Measurements from ENCODE around the gene BCAR3. TPM values are rescaled to one million over a fixed set of nuclear protein-coding genes. Genes with fewer than 3 reads are reported as not detected.

The BCAR3 gene
- total RNA-seq, 2 experiments from 2014 or later, result 0.71 to 0.91 TPM

DNA sequence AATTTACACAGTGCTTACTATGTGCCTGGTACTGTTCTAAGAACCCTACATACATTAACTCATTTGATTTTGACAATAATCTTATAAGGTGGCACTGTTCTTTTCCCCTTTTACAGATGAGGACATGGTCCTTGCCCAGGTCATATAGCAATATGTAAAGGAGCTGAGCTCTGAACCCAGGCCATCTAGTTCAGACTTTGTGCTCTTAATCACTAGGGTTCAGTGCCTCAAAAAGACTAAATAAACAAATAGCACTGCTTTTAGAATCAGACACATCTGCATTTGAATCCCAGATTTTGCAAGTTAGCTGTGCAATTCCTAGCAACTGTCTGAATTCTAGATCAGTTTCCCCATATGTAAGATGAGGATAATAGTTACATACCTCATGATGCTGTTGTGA is 8.7 kb upstream of the BCAR3 start:
- DNase-seq (no peak), ATAC-seq (ENCODE audit: low read depth) (no peak)
- POLR2A ChIA-PET, result no interaction called here
- Mint-ChIP-seq H3K27ac (no peak overlapping the region), H3K4me1 (peaks cover 10% of the 10 kb centered on the region), H3K9me3 (no peaks in the 10 kb centered on the region), H3K27me3 (peaks cover 20% of the 10 kb centered on the region), H3K4me3 (no peak overlapping the region), H3K36me3 (no peaks in the 10 kb centered on the region)

DNA sequence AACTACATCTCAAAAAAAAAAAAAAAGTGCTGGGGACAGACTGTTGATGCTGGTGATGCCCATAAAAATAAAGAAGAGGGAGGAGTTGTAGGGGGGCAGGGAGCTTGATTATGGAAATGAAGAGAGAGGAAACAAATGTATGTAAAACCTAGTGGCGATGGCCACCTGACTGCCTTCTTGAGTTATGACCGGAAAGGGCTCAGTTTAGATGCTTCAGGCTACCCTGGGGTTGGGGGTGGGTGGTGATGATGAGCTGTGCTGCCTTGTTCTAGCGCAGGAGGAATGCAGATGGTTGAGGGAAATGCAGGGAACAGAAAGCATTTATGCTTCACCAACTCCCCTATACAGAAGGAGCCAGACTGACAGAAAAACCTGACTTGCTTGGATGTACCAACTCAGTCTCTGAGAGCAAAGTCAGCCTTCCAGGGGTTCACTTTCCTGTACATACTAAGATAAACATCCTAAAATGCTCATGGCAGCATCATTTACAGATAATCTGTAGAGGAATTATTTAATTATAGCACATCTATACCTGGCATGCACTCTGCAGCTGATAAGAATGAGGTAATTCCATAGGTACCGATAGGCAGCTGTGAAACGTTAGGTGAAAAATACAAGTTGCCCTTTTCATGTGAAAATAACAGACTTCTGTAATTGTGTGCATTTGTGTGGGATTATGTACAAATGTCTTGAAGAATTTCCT is 8.0 kb upstream of the BCAR3 start:
- peaks cover 10% of the 10 kb centered on the region for H3K4me1 Mint-ChIP-seq

DNA sequence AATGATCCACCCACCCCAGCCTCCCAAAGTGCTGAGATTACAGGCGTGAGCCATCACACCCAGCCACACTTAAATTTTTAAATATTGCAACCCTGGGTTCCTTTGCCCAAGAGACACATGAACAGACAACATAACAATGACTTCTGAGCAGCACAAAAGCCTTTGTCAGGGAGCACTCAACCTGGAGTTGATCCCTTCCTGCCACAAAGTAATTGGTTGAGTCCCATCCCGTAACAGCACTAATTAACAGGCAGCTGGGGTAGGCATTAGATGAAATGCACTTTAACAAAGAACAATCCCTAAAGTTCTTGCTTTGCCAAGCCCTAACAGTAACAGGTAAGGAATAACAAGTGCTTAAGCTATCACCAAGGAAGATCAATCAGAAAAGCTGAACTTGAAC is 5.9 kb upstream of the BCAR3 start:
- H3K4me1 Mint-ChIP-seq, result no peaks in the 10 kb centered on the region
- no peak for ATAC-seq (ENCODE audit: low read depth)

More for the DNA sequence above, 8.0 kb upstream of the BCAR3 start:
- DNase-seq, result no peak
- no peak for ATAC-seq (ENCODE audit: low read depth)
- Mint-ChIP-seq H3K36me3 (no peaks in the 10 kb centered on the region), H3K27me3 (peaks cover 25% of the 10 kb centered on the region), H3K4me3 (no peak overlapping the region), H3K27ac (no peak overlapping the region), H3K9me3 (no peaks in the 10 kb centered on the region)
- POLR2A ChIA-PET, result no interaction called here

DNA sequence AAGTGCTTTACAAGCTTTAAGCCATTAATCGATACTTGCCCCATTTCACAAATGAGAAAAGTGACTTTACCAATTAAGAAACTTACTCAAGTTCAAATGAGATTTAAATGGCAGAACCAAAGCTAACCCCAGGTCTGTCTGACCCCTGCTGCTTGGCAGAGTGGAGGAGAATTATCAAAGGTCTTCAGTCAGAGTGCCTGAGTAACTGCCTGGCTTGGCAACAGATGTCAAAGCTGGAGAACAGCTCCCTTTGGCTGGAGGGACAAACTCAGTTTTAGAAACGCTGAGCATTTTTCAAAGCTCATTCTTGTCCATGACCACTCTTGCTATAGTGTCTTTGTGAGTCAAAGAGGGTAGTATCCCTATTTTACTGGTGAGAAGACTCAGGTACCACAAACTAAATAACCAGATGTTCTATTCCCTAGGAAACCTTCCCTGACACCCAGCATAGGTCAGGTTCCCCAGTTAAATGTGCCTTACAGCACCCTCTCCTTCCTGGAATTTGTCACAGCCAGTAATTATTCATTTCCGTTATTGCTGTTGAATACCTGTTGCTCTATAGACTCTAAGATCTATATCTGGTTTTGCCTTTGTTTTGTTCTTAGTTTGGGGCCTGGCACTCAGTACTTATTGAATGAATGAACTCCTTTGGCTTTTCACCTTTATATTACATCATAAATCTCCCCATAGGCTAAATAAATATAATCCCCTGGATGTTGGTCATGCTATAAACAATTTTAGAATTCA is 5.0 kb upstream of the BCAR3 start:
- H3K9me3 Mint-ChIP-seq, result no peaks in the 10 kb centered on the region
- H3K36me3 Mint-ChIP-seq, result peaks cover 2% of the 10 kb centered on the region
- ATAC-seq (ENCODE audit: low read depth) (no peak), DNase-seq (no peak)
- no peak overlapping the region for H3K27ac Mint-ChIP-seq
- no peak overlapping the region for H3K4me3 Mint-ChIP-seq
- H3K27me3 Mint-ChIP-seq, result peaks cover 53% of the 10 kb centered on the region
- H3K4me1 Mint-ChIP-seq, result peaks cover 4% of the 10 kb centered on the region
- POLR2A ChIA-PET, result no interaction called here

More for the DNA sequence above, 5.9 kb upstream of the BCAR3 start:
- no peaks in the 10 kb centered on the region for H3K36me3 Mint-ChIP-seq
- H3K9me3 Mint-ChIP-seq, result no peaks in the 10 kb centered on the region
- no peak overlapping the region for H3K4me3 Mint-ChIP-seq
- H3K27me3 Mint-ChIP-seq, result peaks cover 44% of the 10 kb centered on the region
- POLR2A ChIA-PET, result no interaction called here
- no peak overlapping the region for H3K27ac Mint-ChIP-seq
- no peak for DNase-seq

DNA sequence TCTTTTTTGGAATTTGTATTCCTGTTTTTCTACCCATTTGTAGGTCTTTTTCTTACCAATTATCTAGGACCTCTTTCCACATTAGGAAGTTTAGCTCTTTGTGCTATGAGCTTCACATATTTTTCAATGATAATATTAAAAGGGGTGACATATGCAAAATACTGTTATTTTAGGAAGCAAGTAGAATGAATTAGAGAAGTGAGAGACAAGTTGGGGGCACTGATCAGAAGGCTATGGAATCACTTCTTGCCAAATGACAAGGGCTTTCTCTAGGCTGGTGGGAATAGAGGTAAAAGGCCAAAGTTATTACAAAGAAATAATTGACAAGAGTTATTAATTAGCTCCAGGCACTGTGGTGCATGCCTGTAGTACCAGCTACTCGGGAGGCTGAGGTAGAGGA is 4.3 kb upstream of the BCAR3 start:
- peaks cover 54% of the 10 kb centered on the region for H3K27me3 Mint-ChIP-seq
- ATAC-seq (ENCODE audit: low read depth) (no peak), DNase-seq (no peak)
- no peak overlapping the region for H3K27ac Mint-ChIP-seq
- POLR2A ChIA-PET, result no interaction called here
- H3K4me1 Mint-ChIP-seq, result peaks cover 4% of the 10 kb centered on the region
- peaks cover 2% of the 10 kb centered on the region for H3K36me3 Mint-ChIP-seq
- no peaks in the 10 kb centered on the region for H3K9me3 Mint-ChIP-seq
- H3K4me3 Mint-ChIP-seq, result no peak overlapping the region

DNA sequence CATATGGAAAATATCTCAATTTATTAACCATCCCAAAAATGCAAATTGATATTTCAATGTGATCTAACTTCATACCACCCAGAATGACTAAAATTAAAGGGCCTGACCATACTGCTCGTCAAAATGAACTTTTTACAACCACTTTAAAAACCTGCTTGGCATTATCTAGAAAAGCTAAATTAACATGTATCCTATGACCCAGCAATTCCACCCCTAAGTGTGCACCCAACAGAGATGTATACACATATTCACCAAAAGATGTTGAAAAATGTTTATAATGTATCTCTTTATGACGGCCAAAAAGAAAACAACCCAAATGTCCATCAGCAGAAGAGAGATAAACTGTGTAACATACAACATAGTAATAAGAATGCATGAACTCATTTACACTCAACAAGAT is 1.6 kb upstream of the BCAR3 start:
- POLR2A ChIA-PET, result no interaction called here
- peaks cover 3% of the 10 kb centered on the region for H3K36me3 Mint-ChIP-seq
- H3K9me3 Mint-ChIP-seq, result no peaks in the 10 kb centered on the region
- peaks cover 9% of the 10 kb centered on the region for H3K4me1 Mint-ChIP-seq
- H3K27me3 Mint-ChIP-seq, result peaks cover 76% of the 10 kb centered on the region
- no peak overlapping the region for H3K4me3 Mint-ChIP-seq
- no peak overlapping the region for H3K27ac Mint-ChIP-seq
- ATAC-seq (ENCODE audit: low read depth), result no peak
- no peak for DNase-seq

DNA sequence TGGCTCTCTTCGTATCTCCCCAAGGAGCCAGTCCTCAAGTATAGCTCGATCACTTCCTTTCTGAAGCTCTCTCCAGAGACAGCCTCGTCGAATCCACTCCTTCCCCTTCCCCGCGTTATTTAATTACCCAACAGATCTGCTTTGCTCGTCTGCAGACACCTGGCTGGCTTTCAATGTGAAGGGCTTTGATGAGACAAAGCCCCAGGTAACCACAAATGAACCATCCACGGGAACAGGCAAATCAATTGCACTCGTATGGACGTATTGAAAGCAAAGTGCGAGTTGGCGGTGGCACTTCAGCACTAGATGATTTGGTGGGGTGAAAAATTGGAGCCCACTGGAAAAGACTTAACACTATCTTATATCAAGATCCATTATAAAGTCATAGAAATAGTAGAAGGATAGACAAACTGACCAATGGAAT is 364 bp upstream of the BCAR3 start:
- peak overlapping the region; percentile 75 for H3K4me3 Mint-ChIP-seq
- H3K27ac Mint-ChIP-seq, result no peak overlapping the region
- peaks cover 9% of the 10 kb centered on the region for H3K4me1 Mint-ChIP-seq
- no peaks in the 10 kb centered on the region for H3K9me3 Mint-ChIP-seq
- H3K27me3 Mint-ChIP-seq, result peaks cover 75% of the 10 kb centered on the region
- POLR2A ChIA-PET, result no interaction called here
- H3K36me3 Mint-ChIP-seq, result peaks cover 3% of the 10 kb centered on the region
- DNase-seq, result no peak
- no peak for ATAC-seq (ENCODE audit: low read depth)

DNA sequence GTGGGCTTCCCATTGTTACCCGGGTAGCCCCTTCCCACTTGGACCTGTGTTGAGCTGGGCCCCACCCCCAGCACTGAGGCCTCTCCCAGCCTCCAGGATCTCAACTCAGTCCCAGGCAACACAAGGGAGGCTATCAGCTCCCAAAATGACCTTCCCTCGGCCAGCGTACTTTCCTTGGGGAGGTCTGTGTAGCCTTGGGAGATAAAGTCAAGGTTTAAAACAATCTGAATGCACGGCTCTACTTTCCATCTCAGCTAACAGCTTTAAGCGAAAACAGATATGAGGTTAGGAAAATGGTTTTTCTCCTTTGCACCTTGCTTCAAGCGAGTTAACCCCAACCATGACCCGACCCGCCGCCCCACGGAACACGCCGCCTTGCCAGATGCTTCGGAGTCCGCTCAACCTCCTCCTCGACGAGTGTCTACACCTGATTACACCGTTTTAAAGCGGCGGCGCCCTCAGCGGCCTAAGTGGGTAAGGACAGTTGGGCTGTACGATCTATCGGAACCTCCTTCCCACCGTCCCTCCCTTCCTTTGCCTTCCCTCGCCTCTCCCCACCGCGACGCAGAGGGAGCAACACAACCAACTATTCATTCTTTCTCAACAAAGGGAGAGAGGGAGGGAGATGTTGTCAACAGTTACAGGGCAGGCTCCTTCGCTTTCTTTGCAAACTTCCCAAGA is 1.1 kb downstream of the BCAR3 start:
- peak; percentile 49 for DNase-seq
- H3K27me3 Mint-ChIP-seq, result peaks cover 68% of the 10 kb centered on the region
- H3K27ac Mint-ChIP-seq, result no peak overlapping the region
- peak overlapping the region; percentile 80 for H3K4me3 Mint-ChIP-seq
- peak; percentile 69 for ATAC-seq (ENCODE audit: low read depth)
- peaks cover 9% of the 10 kb centered on the region for H3K4me1 Mint-ChIP-seq
- no peaks in the 10 kb centered on the region for H3K9me3 Mint-ChIP-seq
- POLR2A ChIA-PET, result no interaction called here
- H3K36me3 Mint-ChIP-seq, result peaks cover 3% of the 10 kb centered on the region

DNA sequence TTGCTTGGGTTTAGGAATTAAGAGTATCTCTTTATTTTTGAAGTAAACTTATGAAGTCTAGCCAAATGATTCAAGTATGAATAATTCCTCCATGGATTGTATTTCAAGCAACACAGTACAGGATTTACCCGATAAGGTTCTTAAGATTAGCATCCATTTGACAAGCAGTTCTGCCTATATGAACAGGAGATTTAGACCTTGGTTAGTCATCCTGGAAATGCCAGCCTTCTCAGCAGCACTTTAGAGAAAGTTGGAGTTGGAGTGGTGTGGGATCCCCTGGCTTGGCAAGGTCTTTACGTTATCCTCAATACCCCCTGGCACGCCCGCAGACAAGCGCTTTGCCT is 1.6 kb downstream of the BCAR3 start:
- H3K4me1 Mint-ChIP-seq, result peaks cover 9% of the 10 kb centered on the region
- no peak overlapping the region for H3K27ac Mint-ChIP-seq
- H3K36me3 Mint-ChIP-seq, result peaks cover 3% of the 10 kb centered on the region
- POLR2A ChIA-PET, result no interaction called here
- DNase-seq, result no peak
- H3K27me3 Mint-ChIP-seq, result peaks cover 69% of the 10 kb centered on the region
- H3K4me3 Mint-ChIP-seq, result no peak overlapping the region
- no peaks in the 10 kb centered on the region for H3K9me3 Mint-ChIP-seq
- ATAC-seq (ENCODE audit: low read depth), result no peak

DNA sequence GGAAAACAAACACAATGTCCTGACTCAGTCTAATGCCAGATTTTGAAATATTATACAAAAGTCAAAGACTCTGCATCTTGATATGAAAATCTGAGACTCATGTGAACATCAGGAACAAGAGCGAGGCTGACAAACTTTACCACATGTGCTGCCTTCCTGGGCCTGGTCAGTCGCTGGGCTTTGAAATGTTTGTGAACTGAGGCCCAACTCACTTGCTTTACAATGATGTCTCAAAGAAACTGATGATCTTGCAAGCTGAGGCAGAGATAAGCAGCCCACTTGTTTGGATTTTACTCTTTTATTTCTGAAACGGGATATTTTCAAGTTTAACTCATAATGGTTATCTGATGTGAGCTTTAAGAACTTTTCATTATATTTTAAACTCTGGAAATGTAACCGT is 2.1 kb downstream of the BCAR3 start:
- Mint-ChIP-seq H3K9me3 (no peaks in the 10 kb centered on the region), H3K4me1 (peaks cover 9% of the 10 kb centered on the region), H3K4me3 (no peak overlapping the region), H3K27me3 (peaks cover 64% of the 10 kb centered on the region), H3K36me3 (peaks cover 3% of the 10 kb centered on the region), H3K27ac (no peak overlapping the region)
- DNase-seq, result no peak
- no peak for ATAC-seq (ENCODE audit: low read depth)
- POLR2A ChIA-PET, result no interaction called here

DNA sequence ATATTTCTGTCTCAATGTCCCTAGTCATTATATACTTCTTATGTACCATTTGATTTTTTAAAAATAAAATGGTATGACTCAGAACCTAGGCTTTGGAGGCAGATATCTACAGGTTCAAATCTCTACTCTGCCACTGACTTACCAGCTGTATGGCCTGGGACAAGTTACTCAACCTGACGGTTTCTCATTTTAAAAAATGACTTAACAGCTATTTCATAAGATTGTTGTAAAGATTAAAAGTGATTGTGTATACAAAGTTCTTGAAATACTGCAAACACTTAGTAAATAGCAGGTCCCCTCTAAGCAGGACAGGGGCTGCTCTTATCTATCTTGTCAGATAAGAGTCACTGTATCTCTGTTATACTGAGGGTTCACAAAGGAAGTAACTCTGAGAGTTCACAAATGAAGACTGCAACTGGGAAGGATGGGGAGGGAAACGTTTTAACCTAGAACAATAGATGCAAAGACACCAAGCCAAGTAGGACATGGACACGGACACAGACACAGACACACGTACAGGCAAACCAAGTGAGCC is 2.6 kb downstream of the BCAR3 start:
- DNase-seq (no peak), ATAC-seq (ENCODE audit: low read depth) (no peak)
- peaks cover 9% of the 10 kb centered on the region for H3K4me1 Mint-ChIP-seq
- peaks cover 59% of the 10 kb centered on the region for H3K27me3 Mint-ChIP-seq
- H3K27ac Mint-ChIP-seq, result no peak overlapping the region
- H3K9me3 Mint-ChIP-seq, result no peaks in the 10 kb centered on the region
- H3K36me3 Mint-ChIP-seq, result peaks cover 3% of the 10 kb centered on the region
- no peak overlapping the region for H3K4me3 Mint-ChIP-seq
- POLR2A ChIA-PET, result no interaction called here

DNA sequence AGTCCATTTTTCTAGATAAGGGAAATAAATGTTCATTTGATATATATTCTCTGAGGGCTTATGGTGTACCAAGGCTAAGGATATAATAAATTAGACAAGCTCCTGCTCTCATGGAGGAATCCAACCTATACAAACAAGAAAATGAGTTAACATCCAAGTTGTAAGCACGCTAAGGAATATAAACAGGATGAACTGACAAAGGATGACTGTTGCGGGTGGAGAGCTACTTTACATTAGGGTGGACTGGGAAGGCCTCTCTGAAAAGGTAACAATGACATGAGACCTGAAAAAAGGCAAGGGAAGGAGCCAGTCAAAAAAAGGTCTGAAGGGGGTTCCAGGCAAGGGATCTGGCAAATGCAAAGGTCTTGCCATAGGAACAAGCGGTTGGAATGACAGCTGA is 3.1 kb downstream of the BCAR3 start:
- no peaks in the 10 kb centered on the region for H3K9me3 Mint-ChIP-seq
- no peak overlapping the region for H3K27ac Mint-ChIP-seq
- peaks cover 9% of the 10 kb centered on the region for H3K4me1 Mint-ChIP-seq
- ATAC-seq (ENCODE audit: low read depth), result no peak
- H3K36me3 Mint-ChIP-seq, result peaks cover 3% of the 10 kb centered on the region
- H3K4me3 Mint-ChIP-seq, result no peak overlapping the region
- no peak for DNase-seq
- peaks cover 55% of the 10 kb centered on the region for H3K27me3 Mint-ChIP-seq
- POLR2A ChIA-PET, result no interaction called here

DNA sequence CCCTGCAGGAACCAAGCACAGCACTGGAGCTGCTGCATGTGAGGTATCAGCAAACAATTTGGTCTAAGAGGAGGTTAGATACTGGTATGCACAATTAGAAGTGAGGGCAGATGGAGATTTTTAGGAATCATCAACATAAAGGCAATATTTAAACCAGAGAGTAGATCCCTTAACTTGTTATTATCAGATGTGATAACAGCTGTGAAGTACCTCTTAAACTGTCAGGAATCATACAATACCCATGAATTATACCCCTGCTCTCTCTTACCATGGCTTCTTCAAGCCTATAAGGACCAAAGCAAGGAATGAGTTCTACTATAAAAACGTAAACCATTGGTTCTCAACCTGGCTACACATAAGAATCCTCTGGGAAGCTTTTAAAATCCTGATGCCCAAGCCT is 3.9 kb downstream of the BCAR3 start:
- POLR2A ChIA-PET, result no interaction called here
- H3K27me3 Mint-ChIP-seq, result peaks cover 47% of the 10 kb centered on the region

DNA sequence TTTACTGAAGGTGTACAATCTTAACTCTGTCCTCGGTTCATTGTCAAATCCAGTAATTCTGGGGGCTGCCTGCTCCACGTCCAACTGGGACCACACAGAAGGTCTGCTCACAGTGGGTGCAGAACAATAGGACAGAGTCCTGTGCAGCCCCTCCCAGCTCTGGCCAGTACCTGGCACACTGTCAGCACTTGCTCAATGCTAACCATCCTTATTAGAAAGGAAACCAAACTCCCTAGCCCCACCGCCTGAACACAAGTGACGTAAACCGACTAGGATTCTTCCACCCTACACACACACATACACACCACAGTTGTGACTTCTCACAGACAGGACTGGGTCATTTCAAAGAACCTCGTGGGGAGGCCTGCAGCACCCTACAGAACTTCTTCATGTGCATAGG is 5.2 kb downstream of the BCAR3 start:
- no peak overlapping the region for H3K27ac Mint-ChIP-seq
- no peaks in the 10 kb centered on the region for H3K9me3 Mint-ChIP-seq
- no peak for ATAC-seq (ENCODE audit: low read depth)
- no peak overlapping the region for H3K4me3 Mint-ChIP-seq
- H3K36me3 Mint-ChIP-seq, result peaks cover 2% of the 10 kb centered on the region
- no peak for DNase-seq
- peaks cover 5% of the 10 kb centered on the region for H3K4me1 Mint-ChIP-seq
- POLR2A ChIA-PET, result no interaction called here
- H3K27me3 Mint-ChIP-seq, result peaks cover 37% of the 10 kb centered on the region

More for the DNA sequence above, 3.9 kb downstream of the BCAR3 start:
- Mint-ChIP-seq H3K36me3 (peaks cover 3% of the 10 kb centered on the region), H3K4me1 (peaks cover 9% of the 10 kb centered on the region), H3K9me3 (no peaks in the 10 kb centered on the region), H3K4me3 (no peak overlapping the region), H3K27ac (no peak overlapping the region)
- no peak for ATAC-seq (ENCODE audit: low read depth)
- no peak for DNase-seq
